ENCODE results near the gene TNNT2.

Gene TNNT2

GRCh38 chr1:201384406-201384782 is 6.9 kb upstream of the TNNT2 start:
- peak overlapping the region; percentile 71 for H3K27ac ChIP-seq
- no peak for DNase-seq (ENCODE audit: low spot score)
- TF ChIP-seq CTCF (conservative IDR thresholded peaks at IDR 0.05; ENCODE audit: low read depth), result no peak
- CTCF ChIA-PET, result interaction anchor here (1.1 to 3.2 kb wide), 5 partner anchors 9 to 130 kb away, joined by 4 to 32 read pairs (median 20); partner anchors contain the start of gene LAD1
- POLR2A ChIA-PET (ENCODE audit: low non-redundant PET), result interaction anchor here (1.4 to 1.5 kb wide), 2 partner anchors 13 to 25 kb away, joined by 4 to 5 read pairs; no protein-coding TSS in a partner anchor

GRCh38 chr1:201383647-201384405 is 6.3 kb upstream of the TNNT2 start:
- CTCF ChIA-PET, result interaction anchor here (0.9 to 3.2 kb wide), 3 partner anchors 8 to 129 kb away, joined by 3 to 22 read pairs (median 4); no protein-coding TSS in a partner anchor
- peak; percentile 76 for DNase-seq (ENCODE audit: low spot score)
- POLR2A ChIA-PET (ENCODE audit: low non-redundant PET), result interaction anchor here (1.0 to 1.5 kb wide), 3 partner anchors 12 to 25 kb away, joined by 3 to 5 read pairs (median 4); no protein-coding TSS in a partner anchor
- peak overlapping the region; percentile 71 for H3K27ac ChIP-seq
- no peak for TF ChIP-seq CTCF (conservative IDR thresholded peaks at IDR 0.05; ENCODE audit: low read depth)

- CTCF ChIA-PET, result interaction anchor here (0.6 to 1.6 kb wide), 6 partner anchors 21 to 132 kb away, joined by 3 to 7 read pairs (median 4); no protein-coding TSS in a partner anchor
- no peak for DNase-seq (ENCODE audit: low spot score)
- TF ChIP-seq CTCF (conservative IDR thresholded peaks at IDR 0.05; ENCODE audit: low read depth), result no peak
- POLR2A ChIA-PET (ENCODE audit: low non-redundant PET), result interaction anchor here (0.7 kb wide), 1 partner anchor 98 kb away, joined by 5 read pairs; no protein-coding TSS in a partner anchor
- H3K27ac ChIP-seq, result no peak overlapping the region
These were observed 3.6 kb upstream of the TNNT2 start for GRCh38 chr1:201381130-201381529.

GRCh38 chr1:201379733-201380242 is 2.3 kb upstream of the TNNT2 start:
- DNase-seq (ENCODE audit: low spot score), result no peak
- ChIA-PET POLR2A (ENCODE audit: low non-redundant PET) (no interaction called here), CTCF (interaction anchor here (0.6 to 1.5 kb wide), 2 partner anchors 125 to 1893 kb away, joined by 5 read pairs; no protein-coding TSS in a partner anchor)
- no peak overlapping the region for H3K27ac ChIP-seq
- TF ChIP-seq CTCF (conservative IDR thresholded peaks at IDR 0.05; ENCODE audit: low read depth), result no peak

GRCh38 chr1:201378804-201379203 is 1.3 kb upstream of the TNNT2 start:
- DNase-seq (ENCODE audit: low spot score), result no peak
- TF ChIP-seq CTCF (conservative IDR thresholded peaks at IDR 0.05; ENCODE audit: low read depth), result no peak
- ChIA-PET POLR2A (ENCODE audit: low non-redundant PET) (no interaction called here), CTCF (interaction anchor here (0.8 kb wide), 1 partner anchor 18 kb away, joined by 3 read pairs; no protein-coding TSS in a partner anchor)
- H3K27ac ChIP-seq, result no peak overlapping the region

All from RWPE1 (cell line).